PC-3 (cell line): Measurements from ENCODE around the gene STAC3. TPM values are rescaled to one million over a fixed set of nuclear protein-coding genes. Genes with fewer than 3 reads are reported as not detected.

ENCODE experiments used
- ATAC-seq: fragments of 200-7000 bp; cut with Tn5 transposase; 2 replicates; pipeline ENCODE4 v1.9.1; 2020; ENCODE audit warnings: mild to moderate bottlenecking, moderate library complexity
- BruUV-seq: library from RNA; stranded (reverse); fragments of 400-500 nt; replicated peaks from 2 replicates; lab custom pipeline; 2021; lab: Mats Ljungman, UMichigan
- CTCF ChIA-PET: fragments of 300-600 bp; sonication (Branson Sonifier 250); formaldehyde crosslinking; loops from one replicate; lab custom pipeline; 2022; ENCODE audit warnings: antibody characterized with exemption; lab: Charles Lee
- POLR2A ChIA-PET: fragments of 300-600 bp; sonication (Branson Sonifier 250); formaldehyde crosslinking; loops from one replicate; lab custom pipeline; 2022; ENCODE audit warnings: antibody characterized with exemption; ENCODE audit not compliant: unreplicated experiment; lab: Charles Lee
- DNase-seq: peaks from one replicate; pipeline ENCODE4 v3.0.0-alpha.2; 2015
- H2AFZ ChIP-seq: fragments of 300-600 bp; sonication (generic); 2 replicates; pipeline ENCODE4 v1.6.0; 2016; ENCODE audit warnings: antibody characterized with exemption, low read length
- H3F3A ChIP-seq: fragments of 300-600 bp; sonication (generic); one replicate; pipeline ENCODE4 v1.6.0; 2017; ENCODE audit warnings: antibody characterized with exemption, low read length, control low read depth, mild to moderate bottlenecking; ENCODE audit not compliant: unreplicated experiment
- H3K27ac ChIP-seq: fragments of 300-600 bp; sonication (generic); 2 replicates; pipeline ENCODE4 v1.5.1; 2016; ENCODE audit warnings: mild to moderate bottlenecking, low read length
- H3K27me3 ChIP-seq: fragments of 300-600 bp; sonication (generic); 2 replicates; pipeline ENCODE4 v1.6.1; 2016; ENCODE audit warnings: low read length, mixed read lengths
- H3K36me3 ChIP-seq: fragments of 300-600 bp; sonication (generic); 2 replicates; pipeline ENCODE4 v1.6.1; 2016; ENCODE audit warnings: low read depth, mixed run types, low read length, mixed read lengths
- H3K4me1 ChIP-seq: fragments of 300-600 bp; sonication (generic); 2 replicates; pipeline ENCODE4 v1.5.1; 2016; ENCODE audit warnings: low read length; ENCODE audit not compliant: insufficient read depth
- H3K4me2 ChIP-seq: fragments of 300-600 bp; sonication (generic); 2 replicates; pipeline ENCODE4 v1.6.0; 2016; ENCODE audit warnings: low read length
- H3K4me3 ChIP-seq: fragments of 300-600 bp; sonication (generic); 2 replicates; pipeline ENCODE4 v1.5.1; 2016; ENCODE audit warnings: mild to moderate bottlenecking, low read length, mixed read lengths
- H3K79me2 ChIP-seq: fragments of 300-600 bp; sonication (generic); 2 replicates; pipeline ENCODE4 v1.6.1; 2017; ENCODE audit warnings: low read length, mixed read lengths
- H3K9ac ChIP-seq: fragments of 300-600 bp; sonication (generic); 2 replicates; pipeline ENCODE4 v1.6.0; 2016; ENCODE audit warnings: mild to moderate bottlenecking, low read length
- H3K9me2 ChIP-seq: fragments of 300-600 bp; sonication (generic); replicated peaks from 2 replicates; pipeline ENCODE4 v1.6.1; 2016; ENCODE audit warnings: mixed run types, low read length, mixed read lengths
- H3K9me3 ChIP-seq: fragments of 300-600 bp; sonication (generic); 2 replicates; pipeline ENCODE4 v1.6.1; 2016; ENCODE audit warnings: low read length, mixed read lengths
- H4K20me1 ChIP-seq: fragments of 300-600 bp; sonication (generic); 2 replicates; pipeline ENCODE4 v1.6.1; 2016; ENCODE audit warnings: low read length, mixed read lengths
- CTCF ChIP-seq: fragments of 300-600 bp; sonication (generic); conservative IDR thresholded peaks from 2 replicates; pipeline ENCODE4 v1.5.1; 2017; ENCODE audit warnings: antibody characterized with exemption, low read depth, mild to moderate bottlenecking, low read length
- EZH2 ChIP-seq: fragments of 300-600 bp; sonication (generic); IDR thresholded peaks from one replicate; pipeline ENCODE4 v1.6.1; 2017; ENCODE audit warnings: antibody characterized with exemption, mild to moderate bottlenecking, low read length; ENCODE audit not compliant: unreplicated experiment
- EZH2phosphoT487 ChIP-seq: fragments of 300-600 bp; sonication (generic); IDR thresholded peaks from 2 replicates; pipeline ENCODE4 v1.6.1; 2018; ENCODE audit warnings: mild to moderate bottlenecking, antibody characterized with exemption, low read length, borderline replicate concordance
- intact Hi-C: fragments of 100-400 bp; cut with micrococcal nuclease; formaldehyde crosslinking; loops from 2 replicates; pipeline ENCODE4 v1.9.0; 2023
- total RNA-seq: library from RNA; depleted of rRNA; stranded (reverse); fragments of >200 nt; gene quantifications from 2 replicates; pipeline ENCODE4 v1.2.3, GENCODE V29; 2014

Gene STAC3
- total RNA-seq, 1 experiment from 2014 or later: 1.8 TPM

- DNase-seq (no peak), ATAC-seq (no peak)
- no peaks in the 10 kb centered on the region for H3F3A ChIP-seq
- H3K4me1 ChIP-seq: peaks cover 10% of the 10 kb centered on the region
- intact Hi-C loops: no loop called here
- H3K36me3 ChIP-seq: no peaks in the 10 kb centered on the region
- no peaks in the 10 kb centered on the region for H3K9me2 ChIP-seq
- H3K4me2 ChIP-seq: no peak overlapping the region
- H2AFZ ChIP-seq: no peak overlapping the region
- peaks cover 10% of the 10 kb centered on the region for H3K27me3 ChIP-seq
- no peaks in the 10 kb centered on the region for H3K9me3 ChIP-seq
- no peak overlapping the region for H3K4me3 ChIP-seq
- POLR2A ChIA-PET: no interaction called here
- no peak for TF ChIP-seq CTCF
- no peak for TF ChIP-seq EZH2
- TF ChIP-seq EZH2phosphoT487: no peak
- BruUV-seq: no TSS peak
- H3K79me2 ChIP-seq: no peaks in the 10 kb centered on the region
- no peak overlapping the region for H3K27ac ChIP-seq
- no peaks in the 10 kb centered on the region for H4K20me1 ChIP-seq
- CTCF ChIA-PET: no interaction called here
- no peak overlapping the region for H3K9ac ChIP-seq
Measured at GRCh38 chr12:57210461-57210860, 40.5 kb downstream of the STAC3 start.

- peaks cover 4% of the 10 kb centered on the region for H3K27me3 ChIP-seq
- no TSS peak for BruUV-seq
- no peak overlapping the region for H3K9ac ChIP-seq
- intact Hi-C loops: no loop called here
- H3K4me2 ChIP-seq: no peak overlapping the region
- no peak overlapping the region for H3K4me3 ChIP-seq
- no peaks in the 10 kb centered on the region for H3K9me2 ChIP-seq
- H3K4me1 ChIP-seq: peaks cover 9% of the 10 kb centered on the region
- ChIA-PET CTCF (no interaction called here), POLR2A (no interaction called here)
- no peak overlapping the region for H3K27ac ChIP-seq
- DNase-seq (no peak), ATAC-seq (no peak)
- no peaks in the 10 kb centered on the region for H3F3A ChIP-seq
- no peak for TF ChIP-seq CTCF
- H4K20me1 ChIP-seq: no peaks in the 10 kb centered on the region
- H2AFZ ChIP-seq: no peak overlapping the region
- H3K36me3 ChIP-seq: no peaks in the 10 kb centered on the region
- no peaks in the 10 kb centered on the region for H3K79me2 ChIP-seq
- H3K9me3 ChIP-seq: no peaks in the 10 kb centered on the region
Measured at GRCh38 chr12:57209916-57210315, 41.1 kb downstream of the STAC3 start.

GRCh38 chr12:57208631-57209282 lies 42.2 kb downstream of the STAC3 start:
- H3K9ac ChIP-seq: no peak overlapping the region
- H3K9me2 ChIP-seq: no peaks in the 10 kb centered on the region
- no peaks in the 10 kb centered on the region for H3K79me2 ChIP-seq
- no peaks in the 10 kb centered on the region for H3K27me3 ChIP-seq
- ATAC-seq (no peak), DNase-seq (no peak)
- no peak overlapping the region for H3K4me2 ChIP-seq
- CTCF ChIA-PET: no interaction called here
- BruUV-seq: no TSS peak
- no peak overlapping the region for H3K27ac ChIP-seq
- no peaks in the 10 kb centered on the region for H3K36me3 ChIP-seq
- POLR2A ChIA-PET: no interaction called here
- intact Hi-C loops: no loop called here
- no peak for TF ChIP-seq EZH2
- TF ChIP-seq EZH2phosphoT487: no peak
- no peak for TF ChIP-seq CTCF
- H2AFZ ChIP-seq: no peak overlapping the region
- H4K20me1 ChIP-seq: no peaks in the 10 kb centered on the region
- no peaks in the 10 kb centered on the region for H3F3A ChIP-seq
- H3K4me3 ChIP-seq: no peak overlapping the region
- no peaks in the 10 kb centered on the region for H3K9me3 ChIP-seq
- H3K4me1 ChIP-seq: peaks cover 4% of the 10 kb centered on the region
